Transverse colon (tissue), 4 donors: Measurements from ENCODE around the gene IRF2. TPM values are rescaled to one million over a fixed set of nuclear protein-coding genes. Genes with fewer than 3 reads are reported as not detected.

Experiments
- DNase-seq: peaks from one replicate; pipeline ENCODE4 v3.0.0-alpha.2; 2019
- H3K27ac ChIP-seq, 4 donors: fragments of 200-600 bp; sonication (generic); 2 replicates each; pipeline ENCODE4 v1.5.1; 2016 to 2018; ENCODE audit warnings: inconsistent platforms in 4 of 4
- H3K27me3 ChIP-seq: fragments of 200-600 bp; sonication (generic); 2 replicates; pipeline ENCODE4 v1.5.1; 2017; ENCODE audit warnings: inconsistent platforms
- H3K36me3 ChIP-seq, 4 donors: fragments of 200-600 bp; sonication (generic); 2 replicates each; pipeline ENCODE4 v1.5.1; 2017 to 2019; ENCODE audit warnings: inconsistent platforms in 4 of 4
- H3K4me1 ChIP-seq, 4 donors: fragments of 200-600 bp; sonication (generic); 2 replicates each; pipeline ENCODE4 v1.5.1; 2017 to 2020; ENCODE audit warnings: inconsistent platforms in 4 of 4
- H3K4me3 ChIP-seq, 4 donors: fragments of 200-600 bp; sonication (generic); 1 replicate in 1 of 4; 2 replicates in 3 of 4; pipeline versions ENCODE4 v1.5.1 to v1.6.1; 2017 to 2019; ENCODE audit warnings: inconsistent platforms in 4 of 4
- H3K9me3 ChIP-seq, 2 donors: fragments of 200-600 bp; sonication (generic); 2 replicates each; pipeline ENCODE4 v1.5.1; 2017 to 2019; ENCODE audit warnings: inconsistent platforms in 2 of 2
- CTCF ChIP-seq, 5 experiments: fragments of 200-600 bp in 3 of 5; fragments of 450-650 bp in 2 of 5; sonication (generic) in 3 of 5; IDR thresholded peaks; 1 replicate in 2 of 5; 2 replicates in 3 of 5; pipeline ENCODE4 v1.5.1; 2016 to 2017; ENCODE audit warnings: antibody characterized with exemption in 5 of 5, inconsistent platforms in 3 of 5, mild to moderate bottlenecking in 2 of 5, moderate library complexity in 1 of 5
- EP300 ChIP-seq: sonication (generic); formaldehyde crosslinking; IDR thresholded peaks from one replicate; pipeline ENCODE4 v1.6.1; 2017; ENCODE audit warnings: antibody characterized with exemption, low read depth
- POLR2A ChIP-seq: fragments of 450-650 bp; IDR thresholded peaks from one replicate; pipeline ENCODE4 v1.6.1; 2016; ENCODE audit warnings: antibody characterized with exemption, mild to moderate bottlenecking, moderate library complexity
- POLR2AphosphoS5 ChIP-seq, 3 donors: sonication (generic); formaldehyde crosslinking; IDR thresholded peaks; one replicate each; pipeline ENCODE4 v1.6.1; 2016; ENCODE audit warnings: antibody characterized with exemption in 3 of 3
- WGBS, 2 donors: methylation state at CpG; one replicate each; pipeline ENCODE4 v1.1.5; 2018; ENCODE audit warnings: low coverage in 1 of 2; 5-methylcytosine and 5-hydroxymethylcytosine counted together
- in situ Hi-C, 4 donors: fragments of 200-750 bp; cut with MboI; loops; one replicate each; pipeline versions ENCODE4 v1.15.0 to v1.15.1; 2017; ENCODE audit warnings: low sequenced_read_pairs in 3 of 4, low pct_ligation_motif_present in 1 of 4, low pct_unique_long_range_greater_than_20kb in 1 of 4
- intact Hi-C: fragments of 100-400 bp; cut with DNase I; formaldehyde crosslinking; loops from one replicate; pipeline ENCODE4 v1.15.1; 2023; ENCODE audit warnings: low total_unique reads
- total RNA-seq, 4 donors: library from RNA; depleted of rRNA; stranded (reverse); fragments of >200 nt; gene quantifications; one replicate each; pipeline ENCODE4 v1.1.0, GENCODE V29; 2016

IRF2 gene
- total RNA-seq, 4 donors from 2014 or later = 15.3 to 85.3 (median 42.5) TPM

GRCh38 chr4:184450045-184450444, 24.3 kb downstream of the IRF2 start:
- no peak for DNase-seq
- WGBS, 2 donors = 61% methylated on average over 2 to 5 of the region's 5 CpGs
- TF ChIP-seq POLR2AphosphoS5 (IDR thresholded peaks at IDR 0.05) = no peak
- no peak for TF ChIP-seq EP300
- no peak for TF ChIP-seq CTCF (IDR thresholded peaks at IDR 0.05)
- no peak for TF ChIP-seq POLR2A
- Histone ChIP-seq H3K4me3 (no peak overlapping the region), H3K27me3 (no peaks in the 10 kb centered on the region), H3K36me3 (no peaks in the 10 kb centered on the region), H3K9me3 (no peaks in the 10 kb centered on the region), H3K27ac (peak overlapping the region; percentile 71 to 82 (median 76)), H3K4me1 (peaks cover 33 to 86% (median 37%) of the 10 kb centered on the region in 4 donors)
- in situ Hi-C loops (no loop called here), intact Hi-C loops (no loop called here)

- intact Hi-C loops = no loop called here
- Histone ChIP-seq H3K4me1 (peaks cover 28 to 86% (median 38%) of the 10 kb centered on the region in 4 donors), H3K4me3 (peak overlapping the region in 3 of 4 donors; percentile 1 to 42 (median 21)), H3K36me3 (no peaks in the 10 kb centered on the region), H3K27ac (peak overlapping the region; percentile 71 to 82 (median 76)), H3K27me3 (no peaks in the 10 kb centered on the region), H3K9me3 (no peaks in the 10 kb centered on the region)
- in situ Hi-C loops = no loop called here
- DNase-seq = peak; percentile 44
- WGBS, 2 donors = 0 to 42% methylated on average over 1 to 10 of the region's 10 CpGs
- TF ChIP-seq POLR2AphosphoS5 (IDR thresholded peaks at IDR 0.05) (peak in 1 of 3 donors; percentile 27), POLR2A (no peak)
Observed at GRCh38 chr4:184448821-184449220, 25.5 kb downstream of the IRF2 start.

GRCh38 chr4:184448141-184448540, 26.2 kb downstream of the IRF2 start:
- H3K27me3 ChIP-seq = no peaks in the 10 kb centered on the region
- intact Hi-C loops (no loop called here), in situ Hi-C loops (no loop called here)
- 72 to 77% methylated on average over 9 to 11 of the region's 11 CpGs for WGBS, 2 donors
- peak overlapping the region in 1 of 4 donors; percentile 42 for H3K4me3 ChIP-seq
- DNase-seq = no peak
- peak overlapping the region; percentile 71 to 82 (median 76) for H3K27ac ChIP-seq
- TF ChIP-seq EP300 (no peak), CTCF (IDR thresholded peaks at IDR 0.05) (no peak), POLR2AphosphoS5 (IDR thresholded peaks at IDR 0.05) (no peak), POLR2A (no peak)
- no peaks in the 10 kb centered on the region for H3K36me3 ChIP-seq
- H3K9me3 ChIP-seq = no peaks in the 10 kb centered on the region
- H3K4me1 ChIP-seq = peaks cover 22 to 81% (median 32%) of the 10 kb centered on the region in 4 donors

GRCh38 chr4:184447664-184448063, 26.7 kb downstream of the IRF2 start:
- H3K4me1 ChIP-seq = peaks cover 19 to 79% (median 29%) of the 10 kb centered on the region in 4 donors
- H3K4me3 ChIP-seq = no peak overlapping the region
- no peaks in the 10 kb centered on the region for H3K27me3 ChIP-seq
- intact Hi-C loops = no loop called here
- H3K9me3 ChIP-seq = no peaks in the 10 kb centered on the region
- peak overlapping the region; percentile 71 to 82 (median 76) for H3K27ac ChIP-seq
- 75 to 92% methylated on average over 9 to 10 of the region's 10 CpGs for WGBS, 2 donors
- H3K36me3 ChIP-seq = no peaks in the 10 kb centered on the region
- in situ Hi-C loops = no loop called here
- no peak for TF ChIP-seq POLR2AphosphoS5 (IDR thresholded peaks at IDR 0.05)
- TF ChIP-seq EP300 = no peak
- no peak for TF ChIP-seq POLR2A
- DNase-seq = no peak

GRCh38 chr4:184446132-184446658, 28.2 kb downstream of the IRF2 start:
- TF ChIP-seq POLR2A (no peak), EP300 (no peak), POLR2AphosphoS5 (IDR thresholded peaks at IDR 0.05) (no peak), CTCF (IDR thresholded peaks at IDR 0.05) (no peak)
- Histone ChIP-seq H3K36me3 (no peaks in the 10 kb centered on the region), H3K4me1 (peaks cover 15 to 81% (median 24%) of the 10 kb centered on the region in 4 donors), H3K9me3 (no peaks in the 10 kb centered on the region), H3K27ac (no peak overlapping the region), H3K27me3 (no peaks in the 10 kb centered on the region), H3K4me3 (no peak overlapping the region)
- WGBS, 2 donors = 89 to 90% methylated on average over 2 to 3 of the region's 3 CpGs
- intact Hi-C loops = no loop called here
- in situ Hi-C loops = no loop called here
- DNase-seq = no peak
